Activated naive CD8-positive, alpha-beta T cell treated with anti-CD3 and anti-CD28 coated beads, Interleukin-2, amount 50 U/mL, for 16 hours (primary cell): ENCODE results near the gene NDST4.

ENCODE experiments used
- DNase-seq: peaks from one replicate; pipeline ENCODE4 v3.0.0-alpha.2; 2020; ENCODE audit warnings: low read depth, low spot score

Gene NDST4

DNA sequence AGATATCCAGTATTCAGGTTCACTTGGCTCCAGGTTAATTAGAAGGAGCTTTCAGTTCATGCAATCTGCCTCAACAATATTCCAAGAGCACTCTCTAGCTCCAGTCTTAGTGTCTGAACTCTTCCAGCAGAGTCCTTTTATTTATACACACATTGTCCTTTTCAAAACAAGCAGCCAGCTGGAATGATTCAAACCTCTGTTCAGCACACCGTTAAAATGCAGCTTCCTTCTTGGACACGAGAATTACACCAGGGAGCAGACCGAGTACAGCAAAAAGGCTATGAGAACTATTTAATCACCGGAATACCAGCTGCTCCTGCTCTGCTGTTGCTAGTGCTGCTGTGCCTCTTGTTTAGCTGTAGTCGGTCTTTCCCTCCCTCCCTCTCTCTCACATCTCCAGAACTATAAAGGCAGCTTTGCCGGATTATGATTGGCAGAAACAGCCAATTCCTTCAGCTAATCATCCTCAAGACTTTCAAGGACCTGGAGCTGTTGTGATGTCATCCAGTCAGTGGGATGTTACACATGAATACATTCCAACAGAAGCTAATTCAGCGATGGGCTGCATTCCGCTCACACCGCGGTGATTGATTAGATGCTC is at the start of gene NDST4:
Gene NDST4, minus strand, starts transcription at position 115 of the 601 bp plus-strand sequence. CDS start 36,584 bp downstream, outside the sequence.
- no peak for DNase-seq

DNA sequence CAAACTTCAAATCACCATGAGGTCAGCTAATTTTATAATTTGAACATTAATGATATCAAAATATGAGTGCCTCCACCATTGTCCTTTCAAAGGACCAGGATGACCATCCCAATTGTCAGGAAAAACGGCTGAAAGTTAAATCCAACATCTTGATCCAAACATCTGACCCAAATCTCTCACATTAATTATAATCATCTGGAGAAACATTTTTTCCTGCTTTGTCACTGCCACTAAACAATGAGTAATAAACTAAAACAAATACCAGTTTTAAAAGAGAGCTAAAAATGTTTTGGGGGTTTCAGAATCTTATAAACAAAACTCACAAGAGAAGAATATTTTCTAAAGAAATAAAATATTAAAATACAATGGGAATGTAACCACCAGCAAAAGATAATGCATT is 45.7 kb upstream of the NDST4 start:
- no peak for DNase-seq

DNA sequence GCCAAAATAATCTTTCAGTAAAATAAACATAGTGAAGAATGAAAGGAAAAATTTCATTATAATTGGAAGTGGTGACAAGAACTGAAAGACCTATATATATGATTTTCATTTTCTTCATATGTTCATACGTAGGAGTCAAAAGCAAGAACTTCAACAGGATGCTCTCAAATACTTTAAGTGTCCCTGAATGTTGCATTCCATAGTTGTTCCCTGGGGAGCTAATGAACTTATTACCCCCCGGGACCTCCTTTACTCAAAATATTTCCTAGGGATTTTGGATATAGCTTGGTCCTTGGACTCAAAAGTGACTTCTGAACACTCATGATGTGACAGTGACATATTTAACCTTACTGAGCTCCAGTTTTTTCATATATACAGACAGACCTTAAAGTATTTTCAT is 44.9 kb upstream of the NDST4 start:
- no peak for DNase-seq

DNA sequence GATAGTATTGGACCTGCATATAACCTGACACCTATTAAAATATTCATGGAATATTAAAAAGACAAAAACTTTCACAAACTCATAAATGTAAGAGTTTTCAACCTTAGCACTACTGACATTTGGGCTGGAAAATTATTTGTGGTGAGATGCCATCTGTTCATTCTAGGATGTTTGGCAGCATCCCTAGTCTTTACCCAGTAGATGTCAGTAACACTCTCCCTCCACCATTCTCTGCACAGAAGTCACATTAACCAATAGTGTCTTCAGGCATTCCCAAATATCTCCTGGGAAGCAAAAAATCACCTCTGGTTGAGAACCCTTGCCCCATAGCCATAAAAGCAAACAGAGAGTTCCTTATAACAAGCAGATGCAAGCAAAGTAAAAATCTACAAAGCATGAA is 41.4 kb upstream of the NDST4 start:
- DNase-seq, result no peak

DNA sequence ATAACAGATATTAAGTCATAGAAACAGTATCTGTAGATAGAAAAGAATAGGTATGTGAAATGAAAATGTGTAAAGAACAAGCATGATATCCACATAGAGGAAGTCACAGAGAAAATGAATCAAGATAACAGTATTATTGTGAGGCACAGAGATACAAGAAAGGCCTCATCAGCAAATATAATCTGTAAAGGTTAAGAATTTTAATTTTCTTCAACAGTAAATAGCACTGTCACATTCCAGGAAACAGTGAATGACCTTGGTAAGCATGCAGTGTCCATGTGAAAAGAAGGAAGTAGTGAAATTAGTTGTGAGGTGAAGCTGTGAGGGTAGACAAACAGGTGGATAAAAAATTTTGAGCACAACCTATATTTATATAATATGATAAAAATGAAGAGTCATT is 39.5 kb upstream of the NDST4 start:
- no peak for DNase-seq

DNA sequence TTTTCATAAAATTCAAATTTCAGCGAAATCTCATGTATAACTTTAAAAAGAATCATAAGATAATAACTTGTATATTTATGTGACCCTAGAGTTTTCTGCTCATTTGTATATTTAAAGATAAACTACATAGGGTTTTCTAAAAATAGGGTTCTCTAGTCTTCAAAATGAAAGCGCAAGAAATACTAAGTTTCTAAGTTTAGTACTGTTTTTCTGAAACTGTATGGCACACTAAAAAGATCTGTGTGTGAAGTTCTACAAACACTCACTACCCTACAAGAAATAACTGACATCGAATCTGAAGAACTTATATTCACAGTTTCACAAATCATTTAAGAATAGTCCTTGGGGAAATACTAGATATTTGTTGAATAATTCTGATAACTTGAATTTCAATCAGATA is 38.7 kb upstream of the NDST4 start:
- no peak for DNase-seq

DNA sequence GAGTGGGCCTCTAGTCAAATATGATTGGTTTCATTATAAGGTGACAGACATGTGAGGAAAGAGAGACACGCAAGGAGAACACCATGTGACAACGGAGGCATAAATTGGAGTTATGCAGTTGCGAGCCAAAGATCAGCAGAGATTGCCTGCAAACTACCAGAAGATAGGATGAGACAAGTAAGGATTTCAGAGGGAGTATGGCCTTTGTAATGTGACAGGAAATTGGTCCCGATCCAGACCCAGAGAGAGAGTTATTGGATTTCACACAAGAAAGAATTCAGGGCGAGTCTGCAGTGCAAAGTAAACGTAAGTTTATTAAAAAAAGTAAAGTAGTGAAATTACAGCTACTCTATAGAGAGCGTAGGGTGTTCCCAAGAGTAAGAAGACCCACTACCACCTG is 35.7 kb upstream of the NDST4 start:
- DNase-seq, result no peak

DNA sequence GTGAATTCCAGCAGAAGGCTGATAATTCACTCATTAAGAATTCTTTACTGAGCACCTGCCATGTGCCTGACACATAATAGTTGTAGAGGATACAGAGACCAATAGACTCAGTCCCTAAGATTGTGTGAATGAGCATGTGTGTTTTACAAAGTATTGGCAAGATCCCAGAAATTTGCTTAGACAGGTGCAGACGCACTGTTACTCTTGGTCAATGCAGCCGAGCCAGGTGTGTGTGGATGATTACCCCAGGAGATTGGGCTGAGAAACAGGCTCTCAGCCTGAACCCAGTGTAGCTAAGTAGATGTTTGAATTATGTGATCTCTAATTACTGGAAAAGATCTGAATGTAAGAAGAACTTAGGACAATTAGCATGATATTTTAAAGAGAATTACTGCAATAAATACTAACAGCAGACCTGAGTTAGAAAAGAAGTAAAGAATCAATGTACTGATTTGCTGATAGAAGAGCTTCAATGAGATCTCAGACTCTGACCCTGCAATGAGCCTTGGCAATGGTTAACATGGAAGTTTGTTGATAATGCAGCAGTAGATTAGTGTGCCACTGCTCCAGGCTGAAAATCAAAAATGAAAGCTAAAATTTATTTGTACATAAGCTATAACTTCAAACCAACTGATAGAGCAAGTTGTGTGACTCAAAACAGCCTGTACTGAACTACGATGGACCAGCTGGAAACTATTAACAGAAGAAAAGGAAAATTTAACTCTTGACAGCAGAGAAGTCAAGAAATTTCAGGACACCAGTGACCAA is 32.2 kb upstream of the NDST4 start:
- no peak for DNase-seq

DNA sequence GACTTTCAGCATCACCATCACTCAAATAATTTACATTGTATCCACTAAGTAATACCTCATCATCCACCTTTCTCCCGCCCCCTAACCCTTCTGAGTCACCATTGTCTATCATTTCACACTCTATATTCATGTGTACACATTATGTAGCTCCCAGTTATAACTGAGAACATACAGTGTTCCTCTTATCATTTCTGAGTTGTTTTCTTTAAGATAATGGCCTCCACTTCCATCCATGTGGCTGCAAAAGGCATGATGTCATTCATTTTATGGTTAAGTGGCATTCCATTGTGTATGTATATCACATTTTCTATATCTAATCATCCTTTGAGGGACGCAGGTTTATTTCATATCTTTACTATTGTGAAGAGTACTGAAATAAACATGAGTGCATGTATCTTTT is 14.6 kb upstream of the NDST4 start:
- no peak for DNase-seq

DNA sequence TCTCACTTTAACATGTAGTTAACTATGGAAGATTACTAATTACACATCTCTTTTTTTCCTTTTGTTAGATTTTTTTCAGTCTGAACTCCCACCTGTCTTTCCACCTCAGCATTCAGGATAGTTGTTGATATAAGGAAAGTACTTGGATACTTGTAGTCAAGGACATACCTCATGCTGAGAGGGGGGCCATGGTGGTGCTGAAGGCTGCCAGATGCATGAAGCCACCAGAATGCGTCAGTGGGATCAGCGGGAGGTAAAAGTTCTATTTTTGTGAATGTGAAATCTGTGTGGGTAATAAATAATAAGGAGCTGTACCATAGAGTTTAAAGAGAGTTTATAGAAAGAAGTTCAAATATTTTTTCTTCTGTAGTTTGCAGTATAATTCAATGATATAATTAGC is 13.1 kb upstream of the NDST4 start:
- DNase-seq, result no peak

DNA sequence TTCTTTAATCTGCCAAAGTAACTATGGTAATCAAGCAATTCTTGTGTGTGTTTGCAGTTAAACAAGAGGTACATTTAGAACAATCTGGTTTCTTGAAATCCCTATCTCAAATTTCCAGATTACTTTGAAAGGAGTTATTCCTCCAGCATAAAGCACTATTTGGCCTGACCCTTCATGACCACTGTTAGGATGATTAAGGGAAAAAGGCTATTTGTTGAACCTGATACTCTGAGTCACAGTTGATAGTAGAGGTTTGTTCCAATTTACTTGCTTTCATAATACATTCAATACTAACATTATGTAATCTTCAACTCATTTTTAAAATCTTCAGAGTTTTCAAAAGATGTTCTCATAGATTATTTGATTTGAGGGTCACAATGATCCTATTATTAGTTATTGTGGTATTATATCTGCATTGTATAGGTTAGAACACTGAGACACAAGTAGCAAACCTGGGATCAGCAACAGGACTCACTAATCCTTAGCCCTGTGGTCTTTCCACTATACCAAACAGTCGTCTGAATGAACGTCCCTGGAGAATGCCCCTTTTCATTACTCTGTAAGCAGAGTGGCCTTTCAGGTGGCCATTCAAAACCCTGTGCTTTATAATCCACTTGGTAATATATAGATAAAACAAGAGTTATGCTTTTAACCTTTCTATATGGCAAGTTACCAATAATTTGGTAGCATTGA is 8.1 kb upstream of the NDST4 start:
- no peak for DNase-seq

DNA sequence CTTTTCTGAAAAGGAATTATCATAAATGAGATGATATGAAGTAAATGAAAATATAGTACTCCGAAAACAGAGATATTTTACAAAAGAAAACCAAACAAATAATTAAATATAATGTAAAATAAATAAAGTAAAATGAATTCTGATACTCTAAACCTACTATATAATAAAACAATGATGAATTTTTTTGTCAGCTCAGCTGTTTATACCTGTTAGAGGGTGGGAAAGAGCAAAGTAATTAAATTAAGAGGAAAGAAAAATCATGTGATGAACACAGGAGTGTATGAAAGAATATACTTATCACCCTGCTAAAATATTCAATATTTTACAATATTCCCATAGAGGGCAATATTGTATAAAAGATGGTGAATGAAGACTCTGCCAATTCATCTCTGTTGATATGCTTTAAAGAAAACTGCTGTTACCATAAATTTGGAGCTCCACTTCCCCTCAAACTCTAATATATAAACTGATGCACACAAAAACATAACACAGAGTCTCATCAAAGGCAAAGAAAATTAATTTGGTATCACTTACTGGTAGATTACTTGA is 6.5 kb upstream of the NDST4 start:
- DNase-seq, result no peak

DNA sequence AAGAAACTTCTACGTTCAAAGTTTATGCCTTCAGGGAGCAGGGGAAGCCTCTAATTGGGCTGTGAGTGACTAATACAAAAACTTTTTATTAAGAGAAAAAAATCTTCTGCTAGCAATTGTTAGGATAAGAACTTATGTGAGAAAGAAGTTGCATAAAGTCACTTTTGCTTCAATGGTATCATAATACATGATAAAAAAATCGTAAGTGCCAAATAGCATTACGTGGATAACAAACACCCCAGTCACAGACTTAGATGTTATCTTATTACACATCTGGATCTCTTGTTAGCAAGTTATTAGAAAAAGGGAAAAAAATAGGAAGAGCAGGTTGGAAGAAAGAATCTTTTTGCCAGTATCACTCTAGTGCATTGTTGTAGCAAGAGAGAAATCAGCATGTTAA is 4.2 kb upstream of the NDST4 start:
- DNase-seq, result no peak

DNA sequence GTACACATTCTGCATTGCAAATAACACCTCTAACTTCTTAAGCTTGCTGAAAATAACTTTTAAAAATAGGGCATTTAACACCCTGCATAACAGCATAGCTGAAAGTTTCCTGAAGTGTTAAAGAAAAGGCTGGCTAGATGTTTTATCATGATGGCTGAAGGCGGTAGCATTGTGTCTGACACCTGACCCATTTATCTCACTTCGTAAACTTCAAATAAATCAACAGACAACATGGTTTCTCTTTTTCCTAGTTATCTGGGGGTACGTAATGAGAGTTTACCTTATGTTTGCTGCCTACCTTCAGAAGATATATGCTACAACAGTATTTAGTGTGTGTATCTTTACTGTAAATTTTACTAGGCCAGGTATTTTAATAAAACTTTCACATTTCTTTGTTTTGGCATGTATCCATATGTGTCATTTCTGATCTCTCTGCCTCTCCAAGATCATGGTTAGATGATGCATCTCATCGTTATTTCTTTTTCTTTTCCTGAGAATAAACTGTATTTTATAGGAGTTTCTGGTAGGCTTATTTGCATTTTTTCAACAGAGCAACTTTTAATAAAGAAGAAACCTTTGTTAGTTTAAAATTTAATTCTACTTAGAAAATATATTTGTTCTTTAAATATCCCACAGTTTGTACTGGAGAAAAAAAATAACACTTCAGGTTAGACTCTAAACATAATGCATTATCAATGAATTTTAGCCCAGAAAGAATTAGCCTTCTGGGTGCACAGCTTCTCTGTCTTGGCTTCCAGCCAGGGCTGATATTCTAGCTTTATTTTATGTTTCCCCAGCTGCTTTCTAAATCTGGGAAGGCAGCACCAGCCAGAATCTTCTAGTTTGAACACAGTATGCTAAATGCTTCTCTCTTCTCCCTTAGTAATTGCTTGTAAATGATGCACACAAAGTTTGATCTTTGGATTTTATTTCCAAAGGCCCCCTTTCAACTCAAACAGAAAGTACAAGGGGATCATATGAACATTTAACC is 2.9 kb downstream of the NDST4 start:
- DNase-seq, result no peak

DNA sequence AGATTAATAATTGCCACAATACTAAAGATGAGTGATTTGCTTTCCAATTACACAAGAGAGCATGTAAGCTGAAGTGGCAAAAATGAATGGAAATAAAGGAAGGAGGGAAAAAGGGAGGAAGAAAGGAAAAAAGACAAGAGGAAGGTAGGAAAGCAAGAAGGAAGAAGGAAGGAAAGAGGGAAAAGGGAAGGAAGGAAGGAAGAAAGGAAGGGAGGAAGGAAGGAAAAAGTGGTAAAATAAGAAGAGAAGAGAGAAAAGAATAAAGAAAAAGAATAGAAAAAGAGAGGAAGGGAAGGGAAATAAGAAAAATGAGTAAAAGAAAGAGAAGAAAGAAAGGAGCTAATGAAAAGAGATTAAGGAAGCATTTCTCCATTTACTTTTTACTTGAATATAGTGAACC is 4.6 kb downstream of the NDST4 start:
- DNase-seq, result no peak

DNA sequence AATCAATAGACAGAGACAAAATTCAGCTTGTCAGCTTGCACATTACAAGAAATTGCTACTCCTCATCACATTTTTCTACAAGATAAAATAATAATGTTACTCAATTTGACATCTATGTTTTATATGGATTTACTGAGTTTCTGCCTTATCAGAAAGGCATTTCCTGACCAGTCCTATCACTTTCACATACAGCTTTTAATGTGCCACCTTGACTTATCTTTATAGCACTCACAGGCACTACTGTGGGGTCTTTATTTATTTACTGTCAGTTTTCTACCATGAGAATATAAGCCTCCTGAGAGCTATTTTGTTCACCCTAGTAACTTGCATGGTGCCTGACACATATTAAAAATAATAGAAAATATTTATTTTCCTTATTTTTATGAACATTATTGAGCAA is 6.0 kb downstream of the NDST4 start:
- DNase-seq, result no peak

DNA sequence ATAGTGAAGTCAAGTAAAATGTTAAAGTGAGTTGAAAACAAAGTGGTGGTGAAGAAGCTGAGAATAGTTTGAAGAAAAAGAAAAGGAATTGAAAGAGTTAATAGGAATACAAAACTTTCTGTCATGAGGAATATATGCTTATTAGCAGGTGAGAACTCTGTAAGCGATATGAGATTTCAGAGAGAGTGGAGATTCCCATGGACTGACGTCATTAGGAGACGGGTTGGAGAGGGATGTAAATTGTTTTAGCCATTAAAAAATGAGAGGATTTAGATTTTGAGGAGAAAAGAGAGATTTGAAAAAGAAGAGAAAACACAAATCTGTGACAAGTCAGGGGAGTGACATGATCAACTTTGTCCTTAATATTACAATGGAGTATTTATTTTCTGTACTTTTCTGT is 11.7 kb downstream of the NDST4 start:
- no peak for DNase-seq

DNA sequence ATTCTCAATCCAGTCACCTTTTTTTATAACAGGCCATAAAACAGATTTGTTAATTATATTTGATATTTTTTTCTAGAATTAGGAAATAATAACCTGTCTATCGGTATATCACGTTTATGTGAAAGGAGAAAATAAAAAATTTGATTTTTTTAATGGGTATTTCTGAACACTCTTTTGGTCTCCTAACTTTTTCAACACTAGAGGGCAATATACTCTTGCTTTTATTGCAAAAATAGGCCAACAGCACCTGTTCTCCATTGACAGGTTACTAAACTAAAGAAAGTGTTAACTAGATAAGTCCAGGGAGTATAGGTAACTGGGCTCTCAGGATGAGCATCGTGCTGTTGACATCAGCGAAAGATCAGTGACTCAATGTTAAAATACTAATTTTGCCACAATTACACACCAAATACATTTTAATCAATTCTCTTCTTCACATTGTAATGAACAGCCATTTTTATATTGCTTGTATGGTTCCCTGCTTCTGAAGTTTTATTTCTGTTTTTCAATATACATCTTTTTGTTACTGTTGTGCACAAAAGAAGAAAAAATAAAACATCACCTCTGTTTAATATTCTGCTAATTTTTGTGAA is 22.8 kb downstream of the NDST4 start:
- DNase-seq, result no peak

DNA sequence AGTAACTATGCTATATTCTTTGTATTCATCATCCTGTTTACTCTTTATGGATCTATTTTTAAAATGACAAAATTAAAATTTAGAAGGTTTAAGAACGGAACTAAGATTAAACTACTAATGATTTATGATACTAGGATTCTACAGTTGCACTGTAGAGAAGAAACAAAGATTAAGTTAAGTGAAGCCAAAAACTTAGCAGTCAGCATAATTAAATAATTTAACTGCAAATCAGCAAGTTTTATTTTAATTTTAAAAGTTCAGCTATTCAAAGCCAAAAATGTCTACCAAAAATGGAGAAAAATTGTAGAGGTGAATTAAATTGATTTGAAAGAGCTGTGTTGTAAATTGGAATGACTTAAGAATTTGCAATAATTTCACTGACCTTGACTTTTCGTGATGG is 30.8 kb downstream of the NDST4 start:
- no peak for DNase-seq

DNA sequence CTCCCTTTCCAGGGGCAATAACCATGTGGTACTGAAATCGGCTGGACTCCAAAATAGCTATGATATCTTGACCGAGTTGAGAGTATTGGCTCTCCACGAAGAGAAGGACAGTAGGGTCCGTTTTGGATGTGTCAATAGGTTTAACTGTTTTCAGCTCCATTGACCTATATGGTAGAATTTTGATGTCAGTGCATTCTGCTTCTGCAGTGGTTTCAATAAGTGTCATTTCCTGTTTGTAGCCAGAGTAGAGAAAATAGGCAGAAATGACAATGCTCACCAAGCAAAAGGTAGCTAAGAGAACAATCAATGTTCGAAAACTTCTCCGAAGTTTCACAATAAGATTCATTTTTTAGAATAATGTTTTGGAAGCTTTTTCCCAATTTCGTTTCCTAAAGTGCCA is 36.7 kb downstream of the NDST4 start:
- DNase-seq, result no peak

DNA sequence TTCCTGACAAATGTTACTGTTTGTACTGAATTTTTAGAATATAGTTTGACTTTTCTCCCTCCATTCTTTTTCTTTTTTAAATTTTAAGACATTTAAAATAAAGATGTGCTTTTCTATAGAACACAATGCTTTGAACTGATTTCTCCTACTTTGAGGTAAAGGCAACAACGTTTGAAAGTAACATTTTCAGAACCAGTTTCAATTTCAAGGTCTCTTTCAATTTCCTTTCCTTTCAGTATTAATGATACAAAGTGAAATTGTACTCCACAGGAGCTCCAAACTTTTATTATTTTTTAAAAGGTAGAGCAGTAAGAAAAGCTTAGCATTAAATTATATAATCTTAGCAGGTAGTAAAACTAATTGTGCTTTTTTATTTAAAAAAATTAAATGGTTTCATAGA is 54.9 kb downstream of the NDST4 start:
- no peak for DNase-seq
